ENCODE measurements around the gene UNKL. TPM values are rescaled to one million over a fixed set of nuclear protein-coding genes. Genes with fewer than 3 reads are reported as not detected.
A peak's percentile ranks its signal among the peaks of the same experiment; 100 is the strongest.

Gene UNKL
- 10 to 100 TPM; 26.0 to 33.4 TPM for total RNA-seq

GRCh38 chr16:1414532-1415260 lies at the start of gene UNKL:
UNKL (minus strand) TSS chr16:1414704; CDS start chr16:1414691, 13 bp downstream.
- Mint-ChIP-seq H3K27ac (peak within 1 kb of the TSS; percentile 80), H3K4me3 (peak within 1 kb of the TSS; percentile 83), H3K4me1 (ENCODE audit: low read depth) (peaks cover 23% of the 10 kb centered on the region), H3K9me3 (no peaks in the 10 kb centered on the region), H3K36me3 (no peaks in the 10 kb centered on the region), H3K27me3 (no peaks in the 10 kb centered on the region)
- ChIA-PET POLR2A (no interaction called here), CTCF (no interaction called here)
- peak; percentile 89 for DNase-seq
- intact Hi-C loops (cut with micrococcal nuclease) = loop anchor here (5.0 kb wide), 1 partner anchor 52 kb away; no protein-coding TSS in a partner anchor

- Mint-ChIP-seq H3K4me3 (no peak overlapping the region), H3K27ac (no peak overlapping the region), H3K4me1 (ENCODE audit: low read depth) (peaks cover 7% of the 10 kb centered on the region), H3K9me3 (no peaks in the 10 kb centered on the region), H3K36me3 (peaks cover 3% of the 10 kb centered on the region), H3K27me3 (no peaks in the 10 kb centered on the region)
- ChIA-PET POLR2A (no interaction called here), CTCF (no interaction called here)
- DNase-seq = no peak
- intact Hi-C loops (cut with micrococcal nuclease) = no loop called here
Measured at GRCh38 chr16:1461146-1461545, 46.6 kb upstream of the UNKL start.

- Mint-ChIP-seq H3K27me3 (no peaks in the 10 kb centered on the region), H3K4me3 (no peak overlapping the region), H3K4me1 (ENCODE audit: low read depth) (peaks cover 7% of the 10 kb centered on the region), H3K27ac (no peak overlapping the region), H3K9me3 (no peaks in the 10 kb centered on the region), H3K36me3 (peaks cover 3% of the 10 kb centered on the region)
- ChIA-PET CTCF (no interaction called here), POLR2A (no interaction called here)
- no peak for DNase-seq
- intact Hi-C loops (cut with micrococcal nuclease) = no loop called here
Measured at GRCh38 chr16:1460602-1461138, 46.2 kb upstream of the UNKL start.

GRCh38 chr16:1459967-1460366 lies 45.5 kb upstream of the UNKL start:
- POLR2A ChIA-PET = interaction anchor here (0.7 kb wide), 1 partner anchor 264 kb away, joined by 4 read pairs; no protein-coding TSS in a partner anchor
- H3K4me3 Mint-ChIP-seq = no peak overlapping the region
- CTCF ChIA-PET = no interaction called here
- H3K9me3 Mint-ChIP-seq = no peaks in the 10 kb centered on the region
- intact Hi-C loops (cut with micrococcal nuclease) = no loop called here
- H3K36me3 Mint-ChIP-seq = peaks cover 2% of the 10 kb centered on the region
- no peaks in the 10 kb centered on the region for H3K27me3 Mint-ChIP-seq
- H3K27ac Mint-ChIP-seq = no peak overlapping the region
- peaks cover 7% of the 10 kb centered on the region for H3K4me1 Mint-ChIP-seq (ENCODE audit: low read depth)
- DNase-seq = no peak

GRCh38 chr16:1458977-1459341 lies 44.5 kb upstream of the UNKL start:
- Mint-ChIP-seq H3K9me3 (no peaks in the 10 kb centered on the region), H3K27me3 (no peaks in the 10 kb centered on the region), H3K4me3 (no peak overlapping the region), H3K4me1 (ENCODE audit: low read depth) (peaks cover 10% of the 10 kb centered on the region), H3K27ac (no peak overlapping the region), H3K36me3 (peaks cover 1% of the 10 kb centered on the region)
- ChIA-PET POLR2A (interaction anchor here (0.7 kb wide), 1 partner anchor 263 kb away, joined by 4 read pairs; no protein-coding TSS in a partner anchor), CTCF (no interaction called here)
- no peak for DNase-seq
- intact Hi-C loops (cut with micrococcal nuclease) = no loop called here

- H3K27ac Mint-ChIP-seq = no peak overlapping the region
- peaks cover 1% of the 10 kb centered on the region for H3K36me3 Mint-ChIP-seq
- CTCF ChIA-PET = interaction anchor here (0.6 kb wide), 1 partner anchor 18 kb away, joined by 4 read pairs; no protein-coding TSS in a partner anchor
Measured at GRCh38 chr16:1458336-1458976, 44.0 kb upstream of the UNKL start.

GRCh38 chr16:1457489-1458245 lies 43.2 kb upstream of the UNKL start:
- Mint-ChIP-seq H3K27me3 (no peaks in the 10 kb centered on the region), H3K4me3 (no peak overlapping the region), H3K4me1 (ENCODE audit: low read depth) (peaks cover 14% of the 10 kb centered on the region), H3K9me3 (no peaks in the 10 kb centered on the region), H3K36me3 (peaks cover 1% of the 10 kb centered on the region), H3K27ac (no peak overlapping the region)
- intact Hi-C loops (cut with micrococcal nuclease) = no loop called here
- no peak for DNase-seq
- ChIA-PET CTCF (no interaction called here), POLR2A (no interaction called here)

More at GRCh38 chr16:1458336-1458976, 44.0 kb upstream of the UNKL start:
- intact Hi-C loops (cut with micrococcal nuclease) = no loop called here
- peak; percentile 64 for DNase-seq
- Mint-ChIP-seq H3K4me1 (ENCODE audit: low read depth) (peaks cover 14% of the 10 kb centered on the region), H3K27me3 (no peaks in the 10 kb centered on the region), H3K9me3 (no peaks in the 10 kb centered on the region), H3K4me3 (no peak overlapping the region)
- POLR2A ChIA-PET = no interaction called here

GRCh38 chr16:1456951-1457350 lies 42.4 kb upstream of the UNKL start:
- Mint-ChIP-seq H3K27ac (no peak overlapping the region), H3K9me3 (no peaks in the 10 kb centered on the region), H3K4me3 (no peak overlapping the region), H3K36me3 (no peaks in the 10 kb centered on the region), H3K27me3 (no peaks in the 10 kb centered on the region), H3K4me1 (ENCODE audit: low read depth) (peaks cover 14% of the 10 kb centered on the region)
- POLR2A ChIA-PET = no interaction called here
- CTCF ChIA-PET = no interaction called here
- DNase-seq = no peak
- intact Hi-C loops (cut with micrococcal nuclease) = no loop called here

- H3K4me1 Mint-ChIP-seq (ENCODE audit: low read depth) = peaks cover 14% of the 10 kb centered on the region
- H3K4me3 Mint-ChIP-seq = no peak overlapping the region
- CTCF ChIA-PET = no interaction called here
- no peak overlapping the region for H3K27ac Mint-ChIP-seq
- no peaks in the 10 kb centered on the region for H3K27me3 Mint-ChIP-seq
- POLR2A ChIA-PET = no interaction called here
- no peaks in the 10 kb centered on the region for H3K9me3 Mint-ChIP-seq
- intact Hi-C loops (cut with micrococcal nuclease) = loop anchor here (2.0 kb wide), 1 partner anchor 69 kb away; no protein-coding TSS in a partner anchor
- no peak for DNase-seq
- peaks cover 2% of the 10 kb centered on the region for H3K36me3 Mint-ChIP-seq
Measured at GRCh38 chr16:1455190-1456171, 41.0 kb upstream of the UNKL start.

- intact Hi-C loops (cut with micrococcal nuclease) = loop anchor here (2.0 kb wide), 1 partner anchor 70 kb away; no protein-coding TSS in a partner anchor
- ChIA-PET POLR2A (no interaction called here), CTCF (no interaction called here)
- H3K27me3 Mint-ChIP-seq = no peaks in the 10 kb centered on the region
- H3K9me3 Mint-ChIP-seq = no peaks in the 10 kb centered on the region
- H3K27ac Mint-ChIP-seq = no peak overlapping the region
- no peak overlapping the region for H3K4me3 Mint-ChIP-seq
- H3K36me3 Mint-ChIP-seq = peaks cover 2% of the 10 kb centered on the region
- no peak for DNase-seq
- peaks cover 14% of the 10 kb centered on the region for H3K4me1 Mint-ChIP-seq (ENCODE audit: low read depth)
Measured at GRCh38 chr16:1454561-1454960, 40.1 kb upstream of the UNKL start.

- no peak overlapping the region for H3K27ac Mint-ChIP-seq
- no peak for DNase-seq
- H3K4me3 Mint-ChIP-seq = no peak overlapping the region
- no peaks in the 10 kb centered on the region for H3K27me3 Mint-ChIP-seq
- CTCF ChIA-PET = no interaction called here
- intact Hi-C loops (cut with micrococcal nuclease) = no loop called here
- H3K4me1 Mint-ChIP-seq (ENCODE audit: low read depth) = peaks cover 7% of the 10 kb centered on the region
- H3K36me3 Mint-ChIP-seq = peaks cover 2% of the 10 kb centered on the region
- POLR2A ChIA-PET = no interaction called here
- H3K9me3 Mint-ChIP-seq = no peaks in the 10 kb centered on the region
Measured at GRCh38 chr16:1453316-1453715, 38.8 kb upstream of the UNKL start.
